Measurements from ENCODE around the gene FRMD4B.

FRMD4B gene

GRCh38 chr3:69205385-69205784, 180.5 kb downstream of the FRMD4B start:
- TF ChIP-seq CTCF (IDR thresholded peaks at IDR 0.05; ENCODE audit: insufficient read depth, missing control alignments), result no peak
- no peak for FAIRE-seq

GRCh38 chr3:69204315-69204957, 181.5 kb downstream of the FRMD4B start:
- FAIRE-seq (no peak), DNase-seq (ENCODE audit: insufficient read length, low spot score) (no peak)
- TF ChIP-seq CTCF (IDR thresholded peaks at IDR 0.05; ENCODE audit: insufficient read depth, missing control alignments), result no peak

More at GRCh38 chr3:69205385-69205784, 180.5 kb downstream of the FRMD4B start:
- no peak for DNase-seq (ENCODE audit: insufficient read length, low spot score)

GRCh38 chr3:69203631-69204314, 182.1 kb downstream of the FRMD4B start:
- TF ChIP-seq CTCF (IDR thresholded peaks at IDR 0.05; ENCODE audit: insufficient read depth, missing control alignments), result no peak
- DNase-seq (ENCODE audit: insufficient read length, low spot score) (no peak), FAIRE-seq (no peak)

- FAIRE-seq (no peak), DNase-seq (ENCODE audit: insufficient read length, low spot score) (no peak)
- TF ChIP-seq CTCF (IDR thresholded peaks at IDR 0.05; ENCODE audit: insufficient read depth, missing control alignments), result no peak
These were observed 184.2 kb downstream of the FRMD4B start for GRCh38 chr3:69201658-69202057.

DNA sequence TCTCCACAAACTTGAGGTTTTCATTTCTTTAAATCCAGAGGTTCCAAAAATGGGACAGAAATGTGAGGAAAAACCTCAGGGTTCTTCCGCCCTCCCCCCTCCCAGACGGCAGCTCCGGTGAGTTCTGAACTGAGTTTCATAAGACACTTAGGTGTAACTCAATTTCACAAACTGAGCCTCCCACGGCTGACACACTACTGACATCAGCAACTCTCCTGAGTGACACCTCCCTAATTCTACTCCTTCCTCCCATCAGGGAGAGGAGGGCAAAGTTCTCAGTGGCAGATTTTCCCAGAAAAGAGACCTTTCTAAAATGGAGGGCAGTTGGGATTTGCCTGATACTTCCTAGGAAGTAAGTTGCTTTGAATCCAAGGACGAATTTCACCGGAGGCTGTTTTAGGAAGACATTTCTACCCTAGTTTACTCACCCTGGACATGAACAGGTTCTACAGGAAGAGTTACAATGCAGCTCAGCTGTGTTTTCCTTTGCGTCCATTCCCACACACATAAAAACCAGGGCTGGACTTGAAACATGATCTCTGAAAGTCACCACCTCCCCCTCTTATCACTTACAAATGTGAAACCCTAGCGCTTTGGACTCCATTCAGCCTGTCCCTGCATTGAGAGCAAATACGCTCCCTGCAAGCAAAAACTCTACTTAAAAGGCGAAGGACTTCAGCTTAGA, 185.4 kb downstream of the FRMD4B start:
- no peak for FAIRE-seq
- no peak for DNase-seq (ENCODE audit: insufficient read length, low spot score)
- no peak for TF ChIP-seq CTCF (IDR thresholded peaks at IDR 0.05; ENCODE audit: insufficient read depth, missing control alignments)

- TF ChIP-seq CTCF (IDR thresholded peaks at IDR 0.05; ENCODE audit: insufficient read depth, missing control alignments), result no peak
- DNase-seq (ENCODE audit: insufficient read length, low spot score) (no peak), FAIRE-seq (no peak)
These were observed 185.9 kb downstream of the FRMD4B start for GRCh38 chr3:69199942-69200341.

Measured in D721Med (cell line).